KMS-11 (cell line): Measurements from ENCODE around the gene TNFRSF14.

Source experiments
- H2AFZ ChIP-seq: fragments of 200-600 bp; sonication (generic); 2 replicates; pipeline ENCODE4 v1.6.1; 2016; ENCODE audit warnings: antibody characterized with exemption, mixed run types, low read depth
- H3K27ac ChIP-seq: fragments of 200-600 bp; sonication (generic); 2 replicates; pipeline ENCODE4 v1.6.1; 2016; ENCODE audit warnings: mild to moderate bottlenecking, mixed run types
- H3K27me3 ChIP-seq: fragments of 200-600 bp; sonication (generic); 2 replicates; pipeline ENCODE4 v1.6.1; 2017; ENCODE audit warnings: mild to moderate bottlenecking, low read depth, mixed run types, moderate library complexity; ENCODE audit not compliant: insufficient read depth
- H3K36me3 ChIP-seq: fragments of 200-600 bp; sonication (generic); 2 replicates; pipeline ENCODE4 v1.6.1; 2017; ENCODE audit warnings: mild to moderate bottlenecking, mixed run types; ENCODE audit not compliant: insufficient read depth
- H3K4me1 ChIP-seq: fragments of 200-600 bp; sonication (generic); 2 replicates; pipeline ENCODE4 v1.6.1; 2016; ENCODE audit warnings: mild to moderate bottlenecking, low read depth, mixed run types; ENCODE audit not compliant: poor library complexity, severe bottlenecking
- H3K4me2 ChIP-seq: fragments of 200-600 bp; sonication (generic); 2 replicates; pipeline ENCODE4 v1.7.0; 2016; ENCODE audit warnings: mild to moderate bottlenecking, mixed run types
- H3K4me3 ChIP-seq: fragments of 200-600 bp; sonication (generic); IDR thresholded peaks from 2 replicates; pipeline ENCODE4 v1.6.1; 2017; ENCODE audit warnings: low read depth, low read length, mixed read lengths; ENCODE audit not compliant: insufficient read depth
- H3K79me2 ChIP-seq: fragments of 200-600 bp; sonication (generic); 2 replicates; pipeline ENCODE4 v1.6.1; 2016; ENCODE audit warnings: low read depth, mixed run types; ENCODE audit not compliant: insufficient read depth
- H3K9ac ChIP-seq: fragments of 200-600 bp; sonication (generic); 2 replicates; pipeline ENCODE4 v1.6.1; 2016; ENCODE audit warnings: mild to moderate bottlenecking, mixed run types
- H4K20me1 ChIP-seq: fragments of 200-600 bp; sonication (generic); 2 replicates; pipeline ENCODE4 v1.6.1; 2016; ENCODE audit warnings: mild to moderate bottlenecking, mixed run types; ENCODE audit not compliant: insufficient read depth
- CTCF ChIP-seq: fragments of 200-600 bp; sonication (generic); conservative IDR thresholded peaks from 2 replicates; pipeline ENCODE4 v1.6.1; 2017; ENCODE audit warnings: low read depth, mild to moderate bottlenecking, antibody characterized with exemption, low read length, moderate library complexity, mixed read lengths

TNFRSF14 gene

GRCh38 chr1:2596530-2597333 lies 40.6 kb downstream of the TNFRSF14 start:
- TF ChIP-seq CTCF, result no peak
- Histone ChIP-seq H4K20me1 (no peaks in the 10 kb centered on the region), H3K27ac (no peak overlapping the region), H3K9ac (no peak overlapping the region), H3K4me3 (no peak overlapping the region), H3K36me3 (no peaks in the 10 kb centered on the region), H2AFZ (no peak overlapping the region), H3K79me2 (no peaks in the 10 kb centered on the region), H3K4me1 (no peaks in the 10 kb centered on the region), H3K4me2 (no peak overlapping the region), H3K27me3 (peaks cover 90% of the 10 kb centered on the region)

GRCh38 chr1:2597441-2598328 lies 41.5 kb downstream of the TNFRSF14 start:
- Histone ChIP-seq H3K79me2 (no peaks in the 10 kb centered on the region), H3K4me2 (no peak overlapping the region), H3K36me3 (no peaks in the 10 kb centered on the region), H3K27me3 (peaks cover 95% of the 10 kb centered on the region), H3K4me1 (no peaks in the 10 kb centered on the region), H3K4me3 (no peak overlapping the region), H2AFZ (no peak overlapping the region), H3K27ac (no peak overlapping the region), H4K20me1 (no peaks in the 10 kb centered on the region), H3K9ac (no peak overlapping the region)
- no peak for TF ChIP-seq CTCF

GRCh38 chr1:2598329-2598931 lies 42.3 kb downstream of the TNFRSF14 start:
- Histone ChIP-seq H3K36me3 (no peaks in the 10 kb centered on the region), H3K4me3 (no peak overlapping the region), H3K27me3 (peaks cover 95% of the 10 kb centered on the region), H3K79me2 (no peaks in the 10 kb centered on the region), H2AFZ (no peak overlapping the region), H3K4me1 (no peaks in the 10 kb centered on the region), H3K4me2 (no peak overlapping the region), H4K20me1 (no peaks in the 10 kb centered on the region), H3K27ac (no peak overlapping the region), H3K9ac (no peak overlapping the region)
- TF ChIP-seq CTCF, result no peak

- H3K27ac ChIP-seq, result no peak overlapping the region
Measured at GRCh38 chr1:2601721-2602303, 45.6 kb downstream of the TNFRSF14 start.

More at GRCh38 chr1:2601721-2602303, 45.6 kb downstream of the TNFRSF14 start:
- Histone ChIP-seq H3K79me2 (no peaks in the 10 kb centered on the region), H3K36me3 (no peaks in the 10 kb centered on the region), H3K27me3 (peaks cover 89% of the 10 kb centered on the region), H3K4me2 (no peak overlapping the region), H2AFZ (no peak overlapping the region), H3K9ac (no peak overlapping the region), H3K4me1 (no peaks in the 10 kb centered on the region), H3K4me3 (no peak overlapping the region), H4K20me1 (no peaks in the 10 kb centered on the region)
- TF ChIP-seq CTCF, result no peak
